Stimulated activated naive CD8-positive, alpha-beta T cell treated with anti-CD3 and anti-CD28 coated beads, Interleukin-15, Interleukin-2, amounts not matched to agents 100 U/mL and 50 U/mL, for 24 hours (primary cell): Measurements from ENCODE around the gene GNPTG.

ENCODE experiments used
- ATAC-seq: fragments of 150-1000 bp; cut with Tn5 transposase; one replicate; pipeline ENCODE4 v1.10.0; 2021
- DNase-seq: peaks from one replicate; pipeline ENCODE4 v3.0.0; 2021

GNPTG gene

GRCh38 chr16:1371054-1371978 lies 19.6 kb downstream of the GNPTG start:
- ATAC-seq: no peak
- no peak for DNase-seq

- DNase-seq (no peak), ATAC-seq (no peak)
Observed at GRCh38 chr16:1372292-1372950, 20.7 kb downstream of the GNPTG start.

GRCh38 chr16:1374418-1375297 lies 22.9 kb downstream of the GNPTG start:
- no peak for ATAC-seq
- DNase-seq: no peak

GRCh38 chr16:1375298-1375640 lies 23.5 kb downstream of the GNPTG start:
- ATAC-seq (no peak), DNase-seq (no peak)

- ATAC-seq: no peak
- no peak for DNase-seq
Observed at GRCh38 chr16:1375741-1376410, 24.1 kb downstream of the GNPTG start.

GRCh38 chr16:1377406-1378010 lies 25.8 kb downstream of the GNPTG start:
- no peak for DNase-seq
- ATAC-seq: no peak

GRCh38 chr16:1378087-1378803 lies 26.5 kb downstream of the GNPTG start:
- DNase-seq: no peak
- ATAC-seq: no peak

GRCh38 chr16:1378804-1379303 lies 27.1 kb downstream of the GNPTG start:
- ATAC-seq (peak; percentile 66), DNase-seq (peak; percentile 79)

GRCh38 chr16:1379304-1380076 lies 27.8 kb downstream of the GNPTG start:
- DNase-seq: peak; percentile 82
- ATAC-seq: peak; percentile 66

- DNase-seq: no peak
- no peak for ATAC-seq
Observed at GRCh38 chr16:1380195-1380594, 28.5 kb downstream of the GNPTG start.

GRCh38 chr16:1381612-1382406 lies 30.1 kb downstream of the GNPTG start:
- DNase-seq (no peak), ATAC-seq (no peak)

- DNase-seq (no peak), ATAC-seq (no peak)
Observed at GRCh38 chr16:1383556-1383955, 31.8 kb downstream of the GNPTG start.

- DNase-seq (no peak), ATAC-seq (no peak)
Observed at GRCh38 chr16:1385232-1385631, 33.5 kb downstream of the GNPTG start.

GRCh38 chr16:1387331-1387730 lies 35.6 kb downstream of the GNPTG start:
- DNase-seq (no peak), ATAC-seq (no peak)

GRCh38 chr16:1389762-1390161 lies 38.0 kb downstream of the GNPTG start:
- DNase-seq: no peak
- ATAC-seq: no peak

GRCh38 chr16:1390239-1390779 lies 38.6 kb downstream of the GNPTG start:
- DNase-seq (no peak), ATAC-seq (no peak)

- ATAC-seq: no peak
- DNase-seq: no peak
Observed at GRCh38 chr16:1392826-1393225, 41.1 kb downstream of the GNPTG start.

GRCh38 chr16:1393613-1394176 lies 42.0 kb downstream of the GNPTG start:
- ATAC-seq (peak; percentile 36), DNase-seq (no peak)
